PC-3 (cell line): Measurements from ENCODE around the gene ANO4. TPM values are rescaled to one million over a fixed set of nuclear protein-coding genes. Genes with fewer than 3 reads are reported as not detected.

ENCODE experiments used
- ATAC-seq: fragments of 200-7000 bp; cut with Tn5 transposase; 2 replicates; pipeline ENCODE4 v1.9.1; 2020; ENCODE audit warnings: mild to moderate bottlenecking, moderate library complexity
- BruUV-seq: library from RNA; stranded (reverse); fragments of 400-500 nt; replicated peaks from 2 replicates; lab custom pipeline; 2021; lab: Mats Ljungman, UMichigan
- CTCF ChIA-PET: fragments of 300-600 bp; sonication (Branson Sonifier 250); formaldehyde crosslinking; loops from one replicate; lab custom pipeline; 2022; ENCODE audit warnings: antibody characterized with exemption; lab: Charles Lee
- POLR2A ChIA-PET: fragments of 300-600 bp; sonication (Branson Sonifier 250); formaldehyde crosslinking; loops from one replicate; lab custom pipeline; 2022; ENCODE audit warnings: antibody characterized with exemption; ENCODE audit not compliant: unreplicated experiment; lab: Charles Lee
- DNase-seq: peaks from one replicate; pipeline ENCODE4 v3.0.0-alpha.2; 2015
- H2AFZ ChIP-seq: fragments of 300-600 bp; sonication (generic); 2 replicates; pipeline ENCODE4 v1.6.0; 2016; ENCODE audit warnings: antibody characterized with exemption, low read length
- H3F3A ChIP-seq: fragments of 300-600 bp; sonication (generic); one replicate; pipeline ENCODE4 v1.6.0; 2017; ENCODE audit warnings: antibody characterized with exemption, low read length, control low read depth, mild to moderate bottlenecking; ENCODE audit not compliant: unreplicated experiment
- H3K27ac ChIP-seq: fragments of 300-600 bp; sonication (generic); 2 replicates; pipeline ENCODE4 v1.5.1; 2016; ENCODE audit warnings: mild to moderate bottlenecking, low read length
- H3K27me3 ChIP-seq: fragments of 300-600 bp; sonication (generic); 2 replicates; pipeline ENCODE4 v1.6.1; 2016; ENCODE audit warnings: low read length, mixed read lengths
- H3K36me3 ChIP-seq: fragments of 300-600 bp; sonication (generic); 2 replicates; pipeline ENCODE4 v1.6.1; 2016; ENCODE audit warnings: low read depth, mixed run types, low read length, mixed read lengths
- H3K4me1 ChIP-seq: fragments of 300-600 bp; sonication (generic); 2 replicates; pipeline ENCODE4 v1.5.1; 2016; ENCODE audit warnings: low read length; ENCODE audit not compliant: insufficient read depth
- H3K4me2 ChIP-seq: fragments of 300-600 bp; sonication (generic); 2 replicates; pipeline ENCODE4 v1.6.0; 2016; ENCODE audit warnings: low read length
- H3K4me3 ChIP-seq: fragments of 300-600 bp; sonication (generic); 2 replicates; pipeline ENCODE4 v1.5.1; 2016; ENCODE audit warnings: mild to moderate bottlenecking, low read length, mixed read lengths
- H3K79me2 ChIP-seq: fragments of 300-600 bp; sonication (generic); 2 replicates; pipeline ENCODE4 v1.6.1; 2017; ENCODE audit warnings: low read length, mixed read lengths
- H3K9ac ChIP-seq: fragments of 300-600 bp; sonication (generic); 2 replicates; pipeline ENCODE4 v1.6.0; 2016; ENCODE audit warnings: mild to moderate bottlenecking, low read length
- H3K9me2 ChIP-seq: fragments of 300-600 bp; sonication (generic); replicated peaks from 2 replicates; pipeline ENCODE4 v1.6.1; 2016; ENCODE audit warnings: mixed run types, low read length, mixed read lengths
- H3K9me3 ChIP-seq: fragments of 300-600 bp; sonication (generic); 2 replicates; pipeline ENCODE4 v1.6.1; 2016; ENCODE audit warnings: low read length, mixed read lengths
- H4K20me1 ChIP-seq: fragments of 300-600 bp; sonication (generic); 2 replicates; pipeline ENCODE4 v1.6.1; 2016; ENCODE audit warnings: low read length, mixed read lengths
- CTCF ChIP-seq: fragments of 300-600 bp; sonication (generic); conservative IDR thresholded peaks from 2 replicates; pipeline ENCODE4 v1.5.1; 2017; ENCODE audit warnings: antibody characterized with exemption, low read depth, mild to moderate bottlenecking, low read length
- EZH2 ChIP-seq: fragments of 300-600 bp; sonication (generic); IDR thresholded peaks from one replicate; pipeline ENCODE4 v1.6.1; 2017; ENCODE audit warnings: antibody characterized with exemption, mild to moderate bottlenecking, low read length; ENCODE audit not compliant: unreplicated experiment
- EZH2phosphoT487 ChIP-seq: fragments of 300-600 bp; sonication (generic); IDR thresholded peaks from 2 replicates; pipeline ENCODE4 v1.6.1; 2018; ENCODE audit warnings: mild to moderate bottlenecking, antibody characterized with exemption, low read length, borderline replicate concordance
- intact Hi-C: fragments of 100-400 bp; cut with micrococcal nuclease; formaldehyde crosslinking; loops from 2 replicates; pipeline ENCODE4 v1.9.0; 2023
- total RNA-seq: library from RNA; depleted of rRNA; stranded (reverse); fragments of >200 nt; gene quantifications from 2 replicates; pipeline ENCODE4 v1.2.3, GENCODE V29; 2014

The ANO4 gene
- total RNA-seq, 1 experiment from 2014 or later = not detected

- no peaks in the 10 kb centered on the region for H3K4me1 ChIP-seq
- intact Hi-C loops = no loop called here
- BruUV-seq = no TSS peak
- H3K36me3 ChIP-seq = no peaks in the 10 kb centered on the region
- TF ChIP-seq EZH2 (no peak), CTCF (no peak), EZH2phosphoT487 (no peak)
- H3F3A ChIP-seq = no peaks in the 10 kb centered on the region
- DNase-seq = no peak
- H2AFZ ChIP-seq = no peak overlapping the region
- H3K4me3 ChIP-seq = no peak overlapping the region
- H4K20me1 ChIP-seq = no peaks in the 10 kb centered on the region
- no peaks in the 10 kb centered on the region for H3K9me3 ChIP-seq
- 0 out of 2 replicates have a peak, but pooled peaks cover 7% of the 10 kb centered on the region for H3K27me3 ChIP-seq
- H3K4me2 ChIP-seq = no peak overlapping the region
- ChIA-PET CTCF (no interaction called here), POLR2A (no interaction called here)
- H3K27ac ChIP-seq = no peak overlapping the region
- H3K79me2 ChIP-seq = no peaks in the 10 kb centered on the region
- H3K9ac ChIP-seq = no peak overlapping the region
- no peak for ATAC-seq
- no peaks in the 10 kb centered on the region for H3K9me2 ChIP-seq
These were observed 36.5 kb upstream of the ANO4 start for GRCh38 chr12:100758083-100758482.

- no peak overlapping the region for H3K4me3 ChIP-seq
- H3K9me3 ChIP-seq = no peaks in the 10 kb centered on the region
- H3K9ac ChIP-seq = no peak overlapping the region
- intact Hi-C loops = no loop called here
- no peaks in the 10 kb centered on the region for H4K20me1 ChIP-seq
- no peaks in the 10 kb centered on the region for H3K9me2 ChIP-seq
- no peak overlapping the region for H2AFZ ChIP-seq
- ChIA-PET POLR2A (no interaction called here), CTCF (no interaction called here)
- no peak for TF ChIP-seq CTCF
- no peak for TF ChIP-seq EZH2
- TF ChIP-seq EZH2phosphoT487 = no peak
- no peak for ATAC-seq
- H3F3A ChIP-seq = no peaks in the 10 kb centered on the region
- no peak for DNase-seq
- 0 out of 2 replicates have a peak, but pooled peaks cover 8% of the 10 kb centered on the region for H3K27me3 ChIP-seq
- H3K4me1 ChIP-seq = no peaks in the 10 kb centered on the region
- H3K4me2 ChIP-seq = no peak overlapping the region
- H3K36me3 ChIP-seq = no peaks in the 10 kb centered on the region
- no peak overlapping the region for H3K27ac ChIP-seq
- no peaks in the 10 kb centered on the region for H3K79me2 ChIP-seq
- no TSS peak for BruUV-seq
These were observed 27.2 kb upstream of the ANO4 start for GRCh38 chr12:100767371-100767770.

- Histone ChIP-seq H3K4me2 (no peak overlapping the region), H4K20me1 (no peaks in the 10 kb centered on the region), H2AFZ (no peak overlapping the region), H3K4me1 (no peaks in the 10 kb centered on the region), H3K9me2 (no peaks in the 10 kb centered on the region), H3K9ac (no peak overlapping the region), H3K4me3 (no peak overlapping the region), H3K27ac (no peak overlapping the region), H3K9me3 (no peaks in the 10 kb centered on the region), H3K27me3 (0 out of 2 replicates have a peak, but pooled peaks cover 8% of the 10 kb centered on the region), H3K79me2 (no peaks in the 10 kb centered on the region), H3K36me3 (no peaks in the 10 kb centered on the region), H3F3A (no peaks in the 10 kb centered on the region)
- ATAC-seq (no peak), DNase-seq (no peak)
- TF ChIP-seq EZH2phosphoT487 (no peak), EZH2 (no peak), CTCF (no peak)
- POLR2A ChIA-PET = no interaction called here
- CTCF ChIA-PET = no interaction called here
- no TSS peak for BruUV-seq
- intact Hi-C loops = no loop called here
These were observed 26.6 kb upstream of the ANO4 start for GRCh38 chr12:100767950-100768349.
